Measurements from ENCODE around the gene MEPCE. TPM values are rescaled to one million over a fixed set of nuclear protein-coding genes. Genes with fewer than 3 reads are reported as not detected.

Gene MEPCE
- total and polyA plus RNA-seq, 9 of the 15 experiments (the other 6 are each of a cell fraction or from before 2014, with no cell fraction given): 10.9 to 76.3 (median 44.1) TPM

GRCh38 chr7:100444311-100445278 is 15.0 kb downstream of the MEPCE start (continued):
- peak; percentile 69; the same call in 1 of the 2 replicates for TF ChIP-seq CREB3L1 (IDR thresholded peaks at IDR 0.05; ENCODE audit: borderline replicate concordance, low read depth)
- peak; percentile 58; the same call in 1 of the 2 replicates for TF ChIP-seq CLOCK (CRISPR knock-in tag; IDR thresholded peaks at IDR 0.05; ENCODE audit: borderline replicate concordance)
- peak; percentile 71 to 79; a peak in 3 of 4 replicates for TF ChIP-seq FOXK2 (conservative IDR thresholded peaks at IDR 0.05 in 1 of 2, IDR thresholded peaks at IDR 0.05 in 1 of 2; ENCODE audit: low read depth in 2 of 2)
- peak; percentile 71 to 78; a peak in 3 of 4 replicates for TF ChIP-seq TRIM24 (IDR thresholded peaks at IDR 0.05)
- peak; percentile 99 for TF ChIP-seq ESRRA (IDR thresholded peaks at IDR 0.05; ENCODE audit: borderline replicate concordance, low read depth)
- TF ChIP-seq TFAP4 (CRISPR knock-in tag; IDR thresholded peaks at IDR 0.05; ENCODE audit: borderline replicate concordance): peak; percentile 70
- TF ChIP-seq ATF1 (CRISPR knock-in tag; IDR thresholded peaks at IDR 0.05): no peak
- TF ChIP-seq ATF1 (tag; IDR thresholded peaks at IDR 0.05): peak; percentile 88
- peak; percentile 40; the same call in 1 of the 2 replicates for TF ChIP-seq ZBTB40 (IDR thresholded peaks at IDR 0.05)
- TF ChIP-seq ZBTB40 (CRISPR knock-in tag; IDR thresholded peaks at IDR 0.05): no peak
- TF ChIP-seq ZNF780A (CRISPR knock-in tag; IDR thresholded peaks at IDR 0.05): no peak
